CD14-positive monocyte (primary cell): ENCODE measurements around the gene TUBB3. TPM values are rescaled to one million over a fixed set of nuclear protein-coding genes. Genes with fewer than 3 reads are reported as not detected.

Experiments used
- DNase-seq, 3 donors: peaks; one replicate each; pipeline ENCODE4 v3.0.0-alpha.2; 2011 to 2022
- H2AFZ ChIP-seq: 2 replicates; pipeline ENCODE4 v1.6.0; 2012; ENCODE audit warnings: mild to moderate bottlenecking, low read depth, low read length, inconsistent platforms; ENCODE audit not compliant: insufficient read depth, poor library complexity, severe bottlenecking
- H3K27ac ChIP-seq, 2 donors: 1 replicate in 1 of 2; 2 replicates in 1 of 2; pipeline ENCODE4 v1.5.1; 2012 to 2013; ENCODE audit warnings: low read length in 2 of 2, control low read depth in 1 of 2, inconsistent platforms in 1 of 2, low read depth in 1 of 2, mild to moderate bottlenecking in 1 of 2
- H3K27me3 ChIP-seq, 2 donors: one replicate each; pipeline versions ENCODE4 v1.6.0 to v1.6.1; 2011 to 2013; ENCODE audit warnings: low read length in 2 of 2; ENCODE audit not compliant: control insufficient read depth in 2 of 2, insufficient read depth in 2 of 2
- H3K36me3 ChIP-seq, 2 donors: replicated peaks in 1 of 2; 1 replicate in 1 of 2; 2 replicates in 1 of 2; pipeline versions ENCODE4 v1.5.1 to v1.6.1; 2012 to 2013; ENCODE audit warnings: low read length in 2 of 2, control low read depth in 1 of 2, inconsistent platforms in 1 of 2, mild to moderate bottlenecking in 1 of 2; ENCODE audit not compliant: insufficient read depth in 2 of 2, control insufficient read depth in 1 of 2
- H3K4me1 ChIP-seq, 2 donors: 1 replicate in 1 of 2; 2 replicates in 1 of 2; pipeline versions ENCODE4 v1.5.1 to v1.6.1; 2012 to 2013; ENCODE audit warnings: low read length in 2 of 2, control low read depth in 1 of 2, inconsistent platforms in 1 of 2, mild to moderate bottlenecking in 1 of 2, moderate library complexity in 1 of 2; ENCODE audit not compliant: insufficient read depth in 2 of 2, control insufficient read depth in 1 of 2
- H3K4me2 ChIP-seq: replicated peaks from 2 replicates; pipeline ENCODE3; 2012; ENCODE audit warnings: low read length, moderate library complexity, mild to moderate bottlenecking; ENCODE audit not compliant: poor library complexity, severe bottlenecking; ENCODE audit errors: extremely low read depth
- H3K4me3 ChIP-seq, 3 experiments: fragments of 200-600 bp in 1 of 3; sonication (generic) in 1 of 3; replicated peaks in 1 of 3; 1 replicate in 2 of 3; 2 replicates in 1 of 3; pipeline ENCODE4 v1.5.1; 2011 to 2013; ENCODE audit warnings: low read length in 3 of 3, mild to moderate bottlenecking in 3 of 3, control low read depth in 2 of 3, low read depth in 2 of 3, inconsistent platforms in 1 of 3, moderate library complexity in 1 of 3
- H3K79me2 ChIP-seq: 2 replicates; pipeline ENCODE4 v1.6.0; 2012; ENCODE audit warnings: mild to moderate bottlenecking, control low read depth, inconsistent platforms, low read length, moderate library complexity; ENCODE audit not compliant: insufficient read depth
- H3K9ac ChIP-seq: 2 replicates; pipeline ENCODE4 v1.6.0; 2017; ENCODE audit warnings: low read length, mild to moderate bottlenecking; ENCODE audit not compliant: insufficient read depth, poor library complexity, severe bottlenecking
- H3K9me3 ChIP-seq, 2 donors: replicated peaks in 1 of 2; 1 replicate in 1 of 2; 2 replicates in 1 of 2; pipeline versions ENCODE4 v1.5.1 to v1.6.1; 2012 to 2013; ENCODE audit warnings: low read length in 2 of 2, control low read depth in 1 of 2; ENCODE audit not compliant: control insufficient read depth in 1 of 2, insufficient read depth in 1 of 2
- H4K20me1 ChIP-seq: 2 replicates; pipeline ENCODE4 v1.6.0; 2012; ENCODE audit warnings: mild to moderate bottlenecking, low read length, control low read depth, moderate library complexity; ENCODE audit not compliant: insufficient read depth
- H3K27ac Mint-ChIP-seq, 7 donors: one replicate each; pipeline ENCODE4 v1.8.0; 2020; ENCODE audit warnings: mild to moderate bottlenecking in 7 of 7, mixed read lengths in 7 of 7, moderate library complexity in 6 of 7, inconsistent platforms in 2 of 7
- H3K27me3 Mint-ChIP-seq, 3 donors: one replicate each; pipeline ENCODE4 v1.8.0; 2021 to 2022; ENCODE audit warnings: low read depth in 3 of 3, mild to moderate bottlenecking in 3 of 3, mixed read lengths in 3 of 3, moderate library complexity in 3 of 3, inconsistent platforms in 1 of 3
- H3K36me3 Mint-ChIP-seq, 2 donors: one replicate each; pipeline ENCODE4 v1.8.0; 2020; ENCODE audit warnings: mixed read lengths in 2 of 2, inconsistent platforms in 1 of 2, mild to moderate bottlenecking in 1 of 2
- H3K4me1 Mint-ChIP-seq: one replicate; pipeline ENCODE4 v1.8.0; 2020; ENCODE audit warnings: mild to moderate bottlenecking, mixed read lengths
- H3K4me3 Mint-ChIP-seq, 2 donors: one replicate each; pipeline ENCODE4 v1.8.0; 2020; ENCODE audit warnings: mild to moderate bottlenecking in 2 of 2, mixed read lengths in 2 of 2, moderate library complexity in 1 of 2
- H3K9me3 Mint-ChIP-seq, 7 donors: one replicate each; pipeline ENCODE4 v1.8.0; 2020 to 2022; ENCODE audit warnings: mixed read lengths in 7 of 7, mild to moderate bottlenecking in 6 of 7, moderate library complexity in 6 of 7, inconsistent platforms in 2 of 7
- CTCF ChIP-seq: fragments of 200-600 bp; IDR thresholded peaks from one replicate; pipeline ENCODE4 v1.8.0; 2022; ENCODE audit warnings: antibody characterized with exemption, mild to moderate bottlenecking
- WGBS: methylation state at CpG from one replicate; pipeline ENCODE4 v1.1.5; 2013; ENCODE audit warnings: missing lambda C conversion rate; ENCODE audit not compliant: insufficient coverage; 5-methylcytosine and 5-hydroxymethylcytosine counted together
- intact Hi-C, 2 donors: fragments of 100-400 bp; cut with micrococcal nuclease; formaldehyde crosslinking; loops; one replicate each; pipeline versions ENCODE4 v1.15.0 to v1.15.1; 2023
- polyA plus RNA-seq, 3 donors: library from polyadenylated mRNA; depleted of rRNA in 1 of 3; unstranded in 2 of 3; stranded (reverse) in 1 of 3; fragments of 300-500 nt in 2 of 3; fragments of >200 nt in 1 of 3; fragmentation: Illumina TruSeq in 2 of 3; gene quantifications; 1 replicate in 2 of 3; 2 replicates in 1 of 3; pipeline ENCODE4 v1.2.3, GENCODE V29; 2012 to 2021

TUBB3 gene
- polyA plus RNA-seq, 3 donors = 2.9 TPM; not detected in 2

GRCh38 chr16:89911375-89911774, 11.8 kb upstream of the TUBB3 start:
- Histone ChIP-seq H3K4me2 (no peak overlapping the region), H3K4me1 (peaks cover 0 to 7% of the 10 kb centered on the region in 2 donors), H3K4me3 (no peak overlapping the region), H3K27ac (no peak overlapping the region), H3K9me3 (peaks cover 0 to 6% of the 10 kb centered on the region in 2 donors), H3K79me2 (no peaks in the 10 kb centered on the region), H3K9ac (no peak overlapping the region), H3K36me3 (peaks cover 27 to 37% of the 10 kb centered on the region in 2 donors), H3K27me3 (no peaks in the 10 kb centered on the region), H2AFZ (no peak overlapping the region), H4K20me1 (peaks cover 65% of the 10 kb centered on the region)
- H3K4me3 Mint-ChIP-seq = no peak overlapping the region
- H3K4me1 Mint-ChIP-seq = peaks cover 7% of the 10 kb centered on the region
- no peak overlapping the region for H3K27ac Mint-ChIP-seq
- H3K9me3 Mint-ChIP-seq = peaks cover 0 to 7% (median 1%) of the 10 kb centered on the region in 7 donors
- H3K36me3 Mint-ChIP-seq = peaks cover 26 to 51% of the 10 kb centered on the region in 2 donors
- intact Hi-C loops = no loop called here
- DNase-seq = no peak
- TF ChIP-seq CTCF = no peak
- 94% methylated on average over 8 of the region's 14 CpGs for WGBS
- peaks cover 1 to 8% (median 4%) of the 10 kb centered on the region in 3 donors for H3K27me3 Mint-ChIP-seq

- Mint-ChIP-seq H3K27ac (no peak overlapping the region), H3K4me3 (no peak overlapping the region), H3K27me3 (peaks cover 1 to 15% (median 6%) of the 10 kb centered on the region in 3 donors), H3K9me3 (peaks cover 0 to 2% (median 0%) of the 10 kb centered on the region in 7 donors), H3K36me3 (peaks cover 18 to 43% of the 10 kb centered on the region in 2 donors), H3K4me1 (peaks cover 7% of the 10 kb centered on the region)
- WGBS = 97% methylated on average over 13 of the region's 13 CpGs
- H3K27ac ChIP-seq = no peak overlapping the region
- no peaks in the 10 kb centered on the region for H3K79me2 ChIP-seq
- no peak for TF ChIP-seq CTCF
- no peaks in the 10 kb centered on the region for H3K27me3 ChIP-seq
- H3K9me3 ChIP-seq = no peaks in the 10 kb centered on the region
- intact Hi-C loops = no loop called here
- no peak for DNase-seq
- no peak overlapping the region for H3K9ac ChIP-seq
- no peak overlapping the region for H3K4me2 ChIP-seq
- H3K36me3 ChIP-seq = peaks cover 19 to 29% of the 10 kb centered on the region in 2 donors
- peaks cover 0 to 7% of the 10 kb centered on the region in 2 donors for H3K4me1 ChIP-seq
- no peak overlapping the region for H2AFZ ChIP-seq
- H3K4me3 ChIP-seq = no peak overlapping the region
- H4K20me1 ChIP-seq = peaks cover 57% of the 10 kb centered on the region
These were observed 11.0 kb upstream of the TUBB3 start for GRCh38 chr16:89912143-89912542.
